Activated T-helper 1 cell treated with anti-CD3 and anti-CD28 coated beads, Interleukin-12 subunit alpha, Interleukin-12 subunit beta, Interleukin-2, Interleukin-4 antibody, amounts not matched to agents 30 ng/mL and 10 ng/mL and 1 ng/mL, durations not matched to agents 14 hours and 24 hours and 36 hours (primary cell): ENCODE results near the gene CAT. TPM values are rescaled to one million over a fixed set of nuclear protein-coding genes. Genes with fewer than 3 reads are reported as not detected.

Experiments used
- DNase-seq: peaks from one replicate; pipeline ENCODE4 v3.0.0; 2021; ENCODE audit warnings: low spot score
- H3K27ac Mint-ChIP-seq: one replicate; pipeline ENCODE4 v1.8.0; 2021; ENCODE audit warnings: mild to moderate bottlenecking, mixed read lengths
- H3K27me3 Mint-ChIP-seq: one replicate; pipeline ENCODE4 v1.8.0; 2022; ENCODE audit warnings: mild to moderate bottlenecking, moderate library complexity, mixed read lengths; ENCODE audit not compliant: insufficient read depth
- H3K36me3 Mint-ChIP-seq: one replicate; pipeline ENCODE4 v1.8.0; 2021; ENCODE audit warnings: low read depth, mixed read lengths
- H3K4me1 Mint-ChIP-seq: one replicate; pipeline ENCODE4 v1.8.0; 2021; ENCODE audit warnings: low read depth, mixed read lengths
- H3K4me3 Mint-ChIP-seq: one replicate; pipeline ENCODE4 v1.8.0; 2021; ENCODE audit warnings: mild to moderate bottlenecking, moderate library complexity, mixed read lengths
- H3K9me3 Mint-ChIP-seq: one replicate; pipeline ENCODE4 v1.8.0; 2021; ENCODE audit warnings: mixed read lengths
- intact Hi-C: fragments of 100-400 bp; cut with micrococcal nuclease; formaldehyde crosslinking; loops from one replicate; pipeline ENCODE4 v1.15.1; 2024
- total RNA-seq: library from RNA; stranded (reverse); gene quantifications from 2 replicates; pipeline ENCODE4 v1.2.3, GENCODE V29; 2022

The CAT gene
- total RNA-seq, 1 donor from 2014 or later = 19.1 TPM

DNA sequence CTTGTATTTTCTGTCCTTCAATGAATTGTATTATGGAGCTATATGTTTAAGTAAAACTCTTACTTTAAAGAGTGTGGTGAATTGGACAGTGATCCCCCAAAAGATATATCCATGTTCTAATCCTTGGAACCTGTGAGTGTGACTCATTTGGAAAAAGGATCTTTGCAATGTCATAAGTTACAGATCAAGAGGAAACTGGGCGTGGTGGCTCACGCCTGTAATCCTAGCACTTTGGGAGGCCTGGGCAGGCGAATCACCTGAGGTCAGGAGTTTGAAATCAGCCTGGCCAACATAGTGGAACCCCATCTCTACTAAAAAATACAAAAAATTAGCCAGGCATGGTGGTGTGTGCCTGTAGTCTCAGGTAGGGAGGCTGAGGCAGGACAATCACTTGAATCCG lies 38.1 kb downstream of the CAT start:
- intact Hi-C loops = no loop called here

DNA sequence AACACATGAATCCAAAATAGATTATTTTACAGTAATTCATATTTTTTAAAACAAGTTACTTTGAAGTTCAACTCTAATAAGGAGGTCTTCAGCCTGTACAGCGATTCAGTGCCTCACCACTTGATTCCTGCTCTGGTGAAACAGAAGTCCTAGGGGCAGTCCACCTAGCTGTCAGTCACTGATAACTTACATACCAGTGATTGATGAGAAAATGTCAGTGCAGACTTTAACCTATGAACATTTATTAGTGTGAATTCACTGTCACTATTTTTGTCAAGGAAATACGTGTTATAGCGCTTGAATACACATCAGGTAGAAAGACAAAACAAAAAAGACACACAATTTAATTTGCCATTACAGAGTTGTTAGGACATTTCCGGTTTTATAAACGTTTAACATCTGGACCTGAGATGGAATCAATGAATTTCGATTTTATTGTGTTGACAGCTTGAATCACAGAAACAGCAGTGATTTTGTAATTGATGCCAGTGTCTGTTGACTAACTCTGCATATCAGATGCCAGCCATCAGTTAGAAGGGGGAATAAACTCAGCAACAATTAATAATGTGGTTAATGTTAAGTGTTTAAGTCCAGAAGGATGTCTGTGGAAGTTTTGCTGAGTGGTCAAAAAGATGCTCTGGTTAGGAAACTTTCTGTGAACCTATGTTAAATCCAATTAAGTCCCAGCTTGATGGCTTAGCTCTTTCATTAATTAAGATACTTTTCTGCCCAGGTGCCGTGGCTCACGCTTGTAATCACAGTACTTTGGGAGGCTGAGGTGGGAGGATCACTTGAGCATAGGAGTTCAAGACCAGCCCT lies 40.3 kb downstream of the CAT start:
- DNase-seq = no peak
- Mint-ChIP-seq H3K27ac (no peak overlapping the region), H3K27me3 (peaks cover 19% of the 10 kb centered on the region), H3K9me3 (no peaks in the 10 kb centered on the region), H3K4me1 (no peaks in the 10 kb centered on the region), H3K36me3 (no peaks in the 10 kb centered on the region), H3K4me3 (no peak overlapping the region)
- intact Hi-C loops = no loop called here

More for the DNA sequence above, 38.1 kb downstream of the CAT start:
- Mint-ChIP-seq H3K4me1 (no peaks in the 10 kb centered on the region), H3K36me3 (peaks cover 5% of the 10 kb centered on the region), H3K9me3 (no peaks in the 10 kb centered on the region), H3K27me3 (peaks cover 14% of the 10 kb centered on the region), H3K4me3 (no peak overlapping the region), H3K27ac (no peak overlapping the region)
- no peak for DNase-seq

GRCh38 chr11:34480314-34480713 lies 41.6 kb downstream of the CAT start:
- DNase-seq = no peak
- Mint-ChIP-seq H3K36me3 (no peaks in the 10 kb centered on the region), H3K4me3 (no peak overlapping the region), H3K27ac (no peak overlapping the region), H3K4me1 (no peaks in the 10 kb centered on the region), H3K27me3 (peaks cover 18% of the 10 kb centered on the region), H3K9me3 (no peaks in the 10 kb centered on the region)
- intact Hi-C loops = no loop called here

- Mint-ChIP-seq H3K27ac (no peak overlapping the region), H3K4me3 (no peak overlapping the region), H3K36me3 (no peaks in the 10 kb centered on the region), H3K4me1 (no peaks in the 10 kb centered on the region), H3K9me3 (no peaks in the 10 kb centered on the region), H3K27me3 (peaks cover 18% of the 10 kb centered on the region)
- no peak for DNase-seq
- intact Hi-C loops = no loop called here
Measured at GRCh38 chr11:34481307-34481706, 42.6 kb downstream of the CAT start.

GRCh38 chr11:34483106-34483874 lies 44.6 kb downstream of the CAT start:
- Mint-ChIP-seq H3K27ac (no peak overlapping the region), H3K4me1 (no peaks in the 10 kb centered on the region), H3K36me3 (no peaks in the 10 kb centered on the region), H3K27me3 (peaks cover 15% of the 10 kb centered on the region), H3K9me3 (no peaks in the 10 kb centered on the region), H3K4me3 (no peak overlapping the region)
- intact Hi-C loops = no loop called here
- DNase-seq = no peak

- H3K27me3 Mint-ChIP-seq = peaks cover 4% of the 10 kb centered on the region
- H3K4me1 Mint-ChIP-seq = no peaks in the 10 kb centered on the region
- no peak for DNase-seq
- H3K27ac Mint-ChIP-seq = no peak overlapping the region
- no peaks in the 10 kb centered on the region for H3K9me3 Mint-ChIP-seq
- no peak overlapping the region for H3K4me3 Mint-ChIP-seq
- no peaks in the 10 kb centered on the region for H3K36me3 Mint-ChIP-seq
- intact Hi-C loops = no loop called here
Measured at GRCh38 chr11:34487430-34487829, 48.7 kb downstream of the CAT start.

DNA sequence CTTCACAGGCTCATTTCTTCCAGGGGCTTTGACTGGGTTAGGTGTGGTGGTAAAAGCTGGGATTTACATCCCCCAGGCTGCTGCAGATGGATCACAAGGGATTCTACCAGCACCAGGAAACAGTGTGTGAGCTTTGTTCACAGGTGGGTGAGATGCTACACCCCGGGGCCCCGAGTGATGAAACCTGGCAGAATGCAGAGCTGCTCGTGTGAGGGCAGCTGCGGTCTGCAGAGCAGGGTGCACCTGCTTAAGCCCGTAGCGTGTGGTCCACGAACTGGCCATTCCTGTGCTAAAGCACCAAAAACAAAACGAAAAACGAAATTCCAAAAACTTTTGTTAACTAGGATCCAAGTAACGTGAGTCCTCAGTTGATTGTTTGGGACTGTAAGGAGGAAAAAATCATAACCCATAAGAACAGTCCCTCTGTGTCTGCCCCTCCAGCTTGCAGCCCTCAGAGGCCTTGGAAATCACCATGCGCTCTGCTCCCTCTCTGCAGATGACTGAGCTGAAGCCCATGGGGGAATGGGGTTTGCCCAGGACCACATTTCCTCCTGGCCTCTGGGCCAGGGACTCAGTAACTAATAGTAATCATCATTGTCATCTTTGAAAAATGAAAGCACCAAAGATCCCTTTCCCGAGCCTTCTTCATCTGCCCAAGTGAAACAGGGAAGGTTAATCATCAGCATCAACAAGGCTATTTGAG lies 50.3 kb downstream of the CAT start:
- H3K27me3 Mint-ChIP-seq = no peaks in the 10 kb centered on the region
- no peak overlapping the region for H3K27ac Mint-ChIP-seq
- no peaks in the 10 kb centered on the region for H3K9me3 Mint-ChIP-seq
- intact Hi-C loops = no loop called here
- H3K36me3 Mint-ChIP-seq = no peaks in the 10 kb centered on the region
- no peaks in the 10 kb centered on the region for H3K4me1 Mint-ChIP-seq
- DNase-seq = no peak
- no peak overlapping the region for H3K4me3 Mint-ChIP-seq

- no peak overlapping the region for H3K4me3 Mint-ChIP-seq
- H3K36me3 Mint-ChIP-seq = no peaks in the 10 kb centered on the region
- H3K27me3 Mint-ChIP-seq = peaks cover 3% of the 10 kb centered on the region
- no peaks in the 10 kb centered on the region for H3K9me3 Mint-ChIP-seq
- intact Hi-C loops = no loop called here
- H3K4me1 Mint-ChIP-seq = no peaks in the 10 kb centered on the region
- H3K27ac Mint-ChIP-seq = no peak overlapping the region
- DNase-seq = no peak
Measured at GRCh38 chr11:34490304-34490703, 51.6 kb downstream of the CAT start.

GRCh38 chr11:34492806-34493414 lies 54.2 kb downstream of the CAT start:
- intact Hi-C loops = loop anchor here (1.0 to 2.0 kb wide), 4 partner anchors 318 to 685 kb away; no protein-coding TSS in a partner anchor
- Mint-ChIP-seq H3K27me3 (peaks cover 3% of the 10 kb centered on the region), H3K9me3 (no peaks in the 10 kb centered on the region), H3K36me3 (no peaks in the 10 kb centered on the region), H3K27ac (no peak overlapping the region), H3K4me3 (no peak overlapping the region), H3K4me1 (no peaks in the 10 kb centered on the region)
- no peak for DNase-seq

- Mint-ChIP-seq H3K9me3 (no peaks in the 10 kb centered on the region), H3K4me1 (no peaks in the 10 kb centered on the region), H3K27ac (no peak overlapping the region), H3K36me3 (no peaks in the 10 kb centered on the region), H3K27me3 (peaks cover 3% of the 10 kb centered on the region), H3K4me3 (no peak overlapping the region)
- no peak for DNase-seq
- intact Hi-C loops = loop anchor here (2.0 kb wide), 3 partner anchors 319 to 637 kb away; no protein-coding TSS in a partner anchor
Measured at GRCh38 chr11:34493468-34493867, 54.7 kb downstream of the CAT start.

- Mint-ChIP-seq H3K9me3 (no peaks in the 10 kb centered on the region), H3K4me3 (no peak overlapping the region), H3K36me3 (no peaks in the 10 kb centered on the region), H3K27ac (no peak overlapping the region), H3K27me3 (peaks cover 3% of the 10 kb centered on the region), H3K4me1 (no peaks in the 10 kb centered on the region)
- intact Hi-C loops = loop anchor here (2.0 kb wide), 3 partner anchors 319 to 637 kb away; no protein-coding TSS in a partner anchor
- no peak for DNase-seq
Measured at GRCh38 chr11:34493926-34494595, 55.3 kb downstream of the CAT start.

GRCh38 chr11:34495239-34495723 lies 56.5 kb downstream of the CAT start:
- no peaks in the 10 kb centered on the region for H3K9me3 Mint-ChIP-seq
- H3K36me3 Mint-ChIP-seq = no peaks in the 10 kb centered on the region
- no peak for DNase-seq
- no peak overlapping the region for H3K27ac Mint-ChIP-seq
- no peak overlapping the region for H3K4me3 Mint-ChIP-seq
- H3K27me3 Mint-ChIP-seq = peaks cover 6% of the 10 kb centered on the region
- no peaks in the 10 kb centered on the region for H3K4me1 Mint-ChIP-seq
- intact Hi-C loops = no loop called here
